Upper lobe of left lung (tissue), 4 donors: ENCODE data around the gene CIAPIN1.

Experiments
- CTCF ChIP-seq, 6 experiments: fragments of 450-650 bp in 4 of 6; fragments of 200-600 bp in 2 of 6; sonication (generic) in 2 of 6; IDR thresholded peaks; one replicate each; pipeline ENCODE4 v1.5.1; 2016 to 2019; ENCODE audit warnings: antibody characterized with exemption in 6 of 6
- EP300 ChIP-seq, 4 donors: sonication (generic); formaldehyde crosslinking; IDR thresholded peaks; one replicate each; pipeline ENCODE4 v1.5.1; 2017; ENCODE audit warnings: antibody characterized with exemption in 4 of 4, control low read depth in 2 of 4
- POLR2A ChIP-seq, 4 donors: fragments of 450-650 bp; IDR thresholded peaks; one replicate each; pipeline ENCODE4 v1.5.1; 2016 to 2017; ENCODE audit warnings: antibody characterized with exemption in 4 of 4, mild to moderate bottlenecking in 2 of 4

- TF ChIP-seq POLR2A (IDR thresholded peaks at IDR 0.05) (no peak), CTCF (IDR thresholded peaks at IDR 0.05) (no peak), EP300 (IDR thresholded peaks at IDR 0.05) (no peak)
These were observed 37.2 kb downstream of the CIAPIN1 start for GRCh38 chr16:57409870-57410587.
